ENCODE measurements around the gene HOXB2.

The HOXB2 gene

GRCh38 chr17:48545022-48545375, at the start of gene HOXB2:
HOXB2 (minus strand) TSS chr17:48545109; CDS start chr17:48544911, 198 bp downstream.
- no peak for DNase-seq (ENCODE audit: low spot score)

- DNase-seq (ENCODE audit: low spot score) = peak; percentile 76
Observed at GRCh38 chr17:48593840-48594537, 49.1 kb upstream of the HOXB2 start.

GRCh38 chr17:48593126-48593829, 48.4 kb upstream of the HOXB2 start, which contains the start of gene HOXB5:
HOXB5 (minus strand) TSS chr17:48593779; CDS start chr17:48593682, 97 bp downstream.
- DNase-seq (ENCODE audit: low spot score) = no peak

- no peak for DNase-seq (ENCODE audit: low spot score)
Observed at GRCh38 chr17:48592577-48592976, 47.7 kb upstream of the HOXB2 start.

- no peak for DNase-seq (ENCODE audit: low spot score)
Observed at GRCh38 chr17:48592057-48592514, 47.2 kb upstream of the HOXB2 start.

GRCh38 chr17:48591255-48592056, 46.5 kb upstream of the HOXB2 start:
- no peak for DNase-seq (ENCODE audit: low spot score)

GRCh38 chr17:48590607-48591161, 45.8 kb upstream of the HOXB2 start:
- DNase-seq (ENCODE audit: low spot score) = no peak

- DNase-seq (ENCODE audit: low spot score) = no peak
Observed at GRCh38 chr17:48589831-48590606, 45.1 kb upstream of the HOXB2 start, which contains the start of gene HOXB3. HOXB3 (minus strand) TSS chr17:48590241; CDS start chr17:48552474, 37,767 bp downstream.

GRCh38 chr17:48589060-48589830, 44.3 kb upstream of the HOXB2 start:
- DNase-seq (ENCODE audit: low spot score) = no peak

GRCh38 chr17:48588528-48588927, 43.6 kb upstream of the HOXB2 start:
- DNase-seq (ENCODE audit: low spot score) = no peak

- DNase-seq (ENCODE audit: low spot score) = no peak
Observed at GRCh38 chr17:48588074-48588415, 43.1 kb upstream of the HOXB2 start.

- no peak for DNase-seq (ENCODE audit: low spot score)
Observed at GRCh38 chr17:48587276-48588073, 42.6 kb upstream of the HOXB2 start.

- peak; percentile 50 for DNase-seq (ENCODE audit: low spot score)
Observed at GRCh38 chr17:48586355-48587258, 41.7 kb upstream of the HOXB2 start.

- DNase-seq (ENCODE audit: low spot score) = no peak
Observed at GRCh38 chr17:48584223-48584741, 39.4 kb upstream of the HOXB2 start.

GRCh38 chr17:48583708-48584222, 38.9 kb upstream of the HOXB2 start:
- DNase-seq (ENCODE audit: low spot score) = no peak

GRCh38 chr17:48582750-48583069, 37.8 kb upstream of the HOXB2 start:
- DNase-seq (ENCODE audit: low spot score) = no peak

GRCh38 chr17:48579760-48580554, 35.0 kb upstream of the HOXB2 start:
- DNase-seq (ENCODE audit: low spot score) = no peak

- no peak for DNase-seq (ENCODE audit: low spot score)
Observed at GRCh38 chr17:48579471-48579759, 34.5 kb upstream of the HOXB2 start.
